WTC11 (cell line): Measurements from ENCODE around the gene SHROOM3. TPM values are rescaled to one million over a fixed set of nuclear protein-coding genes. Genes with fewer than 3 reads are reported as not detected.

Experiments used
- ATAC-seq: fragments of 200-7000 bp; cut with Tn5 transposase; 2 replicates; pipeline ENCODE4 v1.10.0; 2021; ENCODE audit warnings: mild to moderate bottlenecking, moderate library complexity
- CTCF ChIA-PET: fragments of 300-600 bp; sonication (Branson Sonifier 250); formaldehyde crosslinking; loops from one replicate; lab custom pipeline; 2021; ENCODE audit warnings: antibody characterized with exemption; lab: Charles Lee
- POLR2A ChIA-PET: fragments of 350-600 bp; sonication (Branson Sonifier 250); formaldehyde crosslinking; loops from one replicate; lab custom pipeline; 2021; ENCODE audit warnings: antibody characterized with exemption; lab: Charles Lee
- DNase-seq: peaks from one replicate; pipeline ENCODE4 v3.0.0; 2021; ENCODE audit warnings: low spot score
- H3K27ac Mint-ChIP-seq: 2 replicates; pipeline ENCODE4 v1.8.0; 2021; ENCODE audit warnings: mixed read lengths
- H3K27me3 Mint-ChIP-seq: 2 replicates; pipeline ENCODE4 v1.8.0; 2021; ENCODE audit warnings: low read depth, mild to moderate bottlenecking, moderate library complexity, mixed read lengths
- H3K36me3 Mint-ChIP-seq: 2 replicates; pipeline ENCODE4 v1.8.0; 2021; ENCODE audit warnings: mixed read lengths
- H3K4me1 Mint-ChIP-seq: 2 replicates; pipeline ENCODE4 v1.8.0; 2022; ENCODE audit warnings: mixed read lengths
- H3K4me3 Mint-ChIP-seq: 2 replicates; pipeline ENCODE4 v1.8.0; 2021; ENCODE audit warnings: mild to moderate bottlenecking, moderate library complexity, mixed read lengths
- H3K9me3 Mint-ChIP-seq: 2 replicates; pipeline ENCODE4 v1.8.0; 2021; ENCODE audit warnings: mixed read lengths
- AR ChIP-seq: fragments of 250-450 bp; sonication (Bioruptor Pico); IDR thresholded peaks from 2 replicates; pipeline ENCODE4 v1.9.0; 2021; ENCODE audit warnings: mild to moderate bottlenecking
- ATF2 ChIP-seq: sonication (generic); formaldehyde crosslinking; IDR thresholded peaks from 2 replicates; pipeline ENCODE4 v1.8.1; 2022; ENCODE audit warnings: low read depth, missing genetic modification reagents, borderline replicate concordance
- CBFB ChIP-seq: sonication (generic); formaldehyde crosslinking; IDR thresholded peaks from 2 replicates; pipeline ENCODE4 v1.8.1; 2022; ENCODE audit warnings: mild to moderate bottlenecking, low read depth, missing genetic modification reagents
- ELF4 ChIP-seq: sonication (generic); formaldehyde crosslinking; IDR thresholded peaks from 2 replicates; pipeline ENCODE4 v1.8.1; 2022; ENCODE audit warnings: low read depth, mild to moderate bottlenecking, moderate library complexity, missing genetic modification reagents
- FOXJ3 ChIP-seq: sonication (generic); formaldehyde crosslinking; IDR thresholded peaks from 2 replicates; pipeline ENCODE4 v1.9.0; 2021; ENCODE audit warnings: missing genetic modification reagents, mild to moderate bottlenecking, borderline replicate concordance
- FOXP1 ChIP-seq: sonication (generic); formaldehyde crosslinking; IDR thresholded peaks from 2 replicates; pipeline ENCODE4 v1.8.0; 2022; ENCODE audit warnings: missing genetic modification reagents, mild to moderate bottlenecking, moderate library complexity, borderline replicate concordance
- GABPB1 ChIP-seq: sonication (generic); formaldehyde crosslinking; IDR thresholded peaks from 2 replicates; pipeline ENCODE4 v1.8.1; 2023; ENCODE audit warnings: mild to moderate bottlenecking, missing genetic modification reagents
- IRF2 ChIP-seq: sonication (generic); formaldehyde crosslinking; IDR thresholded peaks from 2 replicates; pipeline ENCODE4 v1.8.0; 2022; ENCODE audit warnings: low read depth, missing genetic modification reagents, borderline replicate concordance
- JAZF1 ChIP-seq: fragments of 250-450 bp; sonication (Bioruptor Pico); IDR thresholded peaks from 2 replicates; pipeline ENCODE4 v1.9.0; 2021; ENCODE audit warnings: moderate library complexity, mild to moderate bottlenecking, inconsistent platforms
- MLX ChIP-seq: sonication (generic); formaldehyde crosslinking; IDR thresholded peaks from 2 replicates; pipeline ENCODE4 v1.8.1; 2023; ENCODE audit warnings: mild to moderate bottlenecking, missing genetic modification reagents, moderate library complexity
- NFATC4 ChIP-seq: fragments of 250-450 bp; sonication (Bioruptor Pico); IDR thresholded peaks from 2 replicates; pipeline ENCODE4 v1.9.0; 2021; ENCODE audit warnings: mild to moderate bottlenecking
- RELA ChIP-seq: sonication (generic); formaldehyde crosslinking; IDR thresholded peaks from 2 replicates; pipeline ENCODE4 v1.8.1; 2022; ENCODE audit warnings: missing genetic modification reagents, mild to moderate bottlenecking, borderline replicate concordance
- SMAD3 ChIP-seq: sonication (generic); formaldehyde crosslinking; IDR thresholded peaks from 2 replicates; pipeline ENCODE4 v1.8.0; 2022; ENCODE audit warnings: missing genetic modification reagents, mild to moderate bottlenecking, borderline replicate concordance
- SMAD4 ChIP-seq: sonication (generic); formaldehyde crosslinking; IDR thresholded peaks from 2 replicates; pipeline ENCODE4 v1.8.0; 2022; ENCODE audit warnings: mild to moderate bottlenecking, missing genetic modification reagents
- SOX15 ChIP-seq: fragments of 250-450 bp; sonication (Bioruptor Pico); IDR thresholded peaks from 2 replicates; pipeline ENCODE4 v1.9.0; 2021; ENCODE audit warnings: mild to moderate bottlenecking
- STAT6 ChIP-seq: sonication (generic); formaldehyde crosslinking; conservative IDR thresholded peaks from 2 replicates; pipeline ENCODE4 v1.8.1; 2023; ENCODE audit warnings: mild to moderate bottlenecking, low read depth, missing genetic modification reagents, moderate library complexity
- TEAD4 ChIP-seq: sonication (generic); formaldehyde crosslinking; IDR thresholded peaks from 2 replicates; pipeline ENCODE4 v1.8.0; 2022; ENCODE audit warnings: mild to moderate bottlenecking, missing genetic modification reagents
- ZBTB43 ChIP-seq: sonication (generic); formaldehyde crosslinking; IDR thresholded peaks from 2 replicates; pipeline ENCODE4 v1.8.1; 2023; ENCODE audit warnings: mild to moderate bottlenecking, missing genetic modification reagents
- ZNF425 ChIP-seq: fragments of 250-450 bp; sonication (Bioruptor Pico); conservative IDR thresholded peaks from 2 replicates; pipeline ENCODE4 v1.9.0; 2021; ENCODE audit warnings: mild to moderate bottlenecking
- total RNA-seq: library from RNA; stranded (reverse); gene quantifications from 3 replicates; pipeline ENCODE4 v1.2.3, GENCODE V29; 2021

The SHROOM3 gene
- total RNA-seq, 1 experiment from 2014 or later: 71.9 TPM

GRCh38 chr4:76569706-76570105 is 134.7 kb downstream of the SHROOM3 start:
- H3K4me3 Mint-ChIP-seq: no peak overlapping the region
- H3K36me3 Mint-ChIP-seq: no peaks in the 10 kb centered on the region

More at GRCh38 chr4:76569706-76570105, 134.7 kb downstream of the SHROOM3 start:
- peaks cover 26% of the 10 kb centered on the region for H3K4me1 Mint-ChIP-seq
- CTCF ChIA-PET: no interaction called here
- ATAC-seq (no peak), DNase-seq (no peak)
- POLR2A ChIA-PET: interaction anchor here (1.0 kb wide), 1 partner anchor 16 kb away, joined by 3 read pairs; no protein-coding TSS in a partner anchor
- TF ChIP-seq FOXP1: no peak
- no peak for TF ChIP-seq SOX15
- no peak for TF ChIP-seq ELF4 (CRISPR knock-in tag)
- TF ChIP-seq ZNF425 (CRISPR knock-in tag): no peak
- TF ChIP-seq MLX (CRISPR knock-in tag): no peak
- no peak for TF ChIP-seq ZBTB43
- TF ChIP-seq AR: no peak
- no peak for TF ChIP-seq SMAD3 (CRISPR knock-in tag)
- TF ChIP-seq IRF2 (CRISPR knock-in tag): no peak
- TF ChIP-seq NFATC4 (CRISPR knock-in tag): no peak
- TF ChIP-seq STAT6 (CRISPR knock-in tag): no peak
- no peak for TF ChIP-seq GABPB1 (CRISPR knock-in tag)
- no peak for TF ChIP-seq TEAD4 (CRISPR knock-in tag)
- TF ChIP-seq JAZF1: no peak
- no peak for TF ChIP-seq FOXJ3 (CRISPR knock-in tag)
- no peak for TF ChIP-seq CBFB (CRISPR knock-in tag)
- no peak for TF ChIP-seq ATF2 (CRISPR knock-in tag)
- TF ChIP-seq RELA (CRISPR knock-in tag): no peak
- no peak for TF ChIP-seq SMAD4 (CRISPR knock-in tag)
- no peaks in the 10 kb centered on the region for H3K9me3 Mint-ChIP-seq
- H3K27me3 Mint-ChIP-seq: no peaks in the 10 kb centered on the region
- H3K27ac Mint-ChIP-seq: peak overlapping the region; percentile 10; the same call in 1 of the 2 replicates
